Astrocyte of the cerebellum (primary cell): ENCODE data around the gene HLA-C.
"Not testable (repeated sequence)": the region's sequence is repeated elsewhere in the genome, so short reads cannot be mapped to it uniquely, and the experiment has no call there.

ENCODE experiments used
- DNase-seq: peaks from one replicate; pipeline ENCODE4 v3.0.0-alpha.2; 2011; ENCODE audit warnings: low read depth
- H3K4me3 ChIP-seq: 2 replicates; pipeline ENCODE4 v1.5.1; 2011; ENCODE audit warnings: mild to moderate bottlenecking, low read depth, low read length, moderate library complexity
- CTCF ChIP-seq: IDR thresholded peaks from 2 replicates; pipeline ENCODE4 v1.5.1; 2012; ENCODE audit warnings: low read length, low read depth, moderate library complexity, mild to moderate bottlenecking; ENCODE audit errors: missing control alignments
- in situ Hi-C: cut with HindIII; loops from 2 replicates; pipeline ENCODE4 v1.10.0; 2017; ENCODE audit warnings: low sequenced_read_pairs

The HLA-C gene

GRCh38 chr6:31243508-31243907 lies 28.4 kb downstream of the HLA-C start:
- DNase-seq, result no peak
- in situ Hi-C loops, result no loop called here
- no peak for TF ChIP-seq CTCF
- no peak overlapping the region for H3K4me3 ChIP-seq

DNA sequence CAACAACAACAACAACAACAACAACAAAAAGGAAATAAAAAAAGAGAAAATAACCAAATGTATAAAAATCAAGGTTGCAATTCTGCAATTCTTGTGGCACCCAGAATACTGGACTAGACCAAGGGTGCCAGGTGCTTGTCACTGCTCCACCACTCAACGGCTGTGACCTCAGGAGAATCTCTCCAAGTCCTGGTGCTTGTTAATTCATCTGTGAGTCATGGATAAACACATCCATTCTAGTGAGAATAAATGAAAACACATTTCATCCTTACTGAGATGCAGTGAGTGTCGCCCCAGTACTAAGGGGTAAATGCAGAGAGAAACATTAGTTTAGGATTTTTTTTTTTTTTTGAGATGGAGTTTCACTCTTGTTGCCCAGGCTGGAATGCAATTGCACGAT lies 32.0 kb downstream of the HLA-C start:
- no peak overlapping the region for H3K4me3 ChIP-seq
- no peak for TF ChIP-seq CTCF
- in situ Hi-C loops, result no loop called here
- no peak for DNase-seq

- DNase-seq, H3K4me3 ChIP-seq, in situ Hi-C loops: not testable (repeated sequence)
Measured at GRCh38 chr6:31234101-31234500, 37.8 kb downstream of the HLA-C start.

GRCh38 chr6:31228476-31228875 lies 43.4 kb downstream of the HLA-C start:
- no peak overlapping the region for H3K4me3 ChIP-seq
- TF ChIP-seq CTCF, result no peak
- in situ Hi-C loops, result loop anchor here (10.0 kb wide), 1 partner anchor 216 kb away; no protein-coding TSS in a partner anchor
- DNase-seq, result no peak

DNA sequence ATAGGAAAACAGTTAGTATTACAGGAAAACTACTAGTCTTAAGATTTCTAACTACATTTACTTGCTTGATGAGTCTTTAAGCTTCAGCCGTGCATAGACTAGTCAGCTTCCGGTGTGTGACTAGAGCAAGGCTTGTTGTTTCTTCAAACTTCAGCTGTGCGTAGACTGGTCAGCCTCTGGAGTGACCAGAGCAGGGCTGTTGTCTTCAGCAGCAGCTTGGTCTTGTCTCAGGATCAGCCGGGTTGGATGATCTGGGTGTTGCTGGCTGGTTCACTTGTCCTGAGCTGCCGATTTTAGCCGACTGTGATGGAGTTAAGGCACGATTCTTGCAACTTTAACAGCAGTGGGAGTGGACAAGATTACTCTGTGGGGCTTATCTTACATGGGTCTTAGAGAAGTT lies 44.7 kb downstream of the HLA-C start:
- DNase-seq, result no peak
- in situ Hi-C loops, result loop anchor here (10.0 kb wide), 1 partner anchor 218 kb away; no protein-coding TSS in a partner anchor
- no peak for TF ChIP-seq CTCF
- H3K4me3 ChIP-seq, result no peak overlapping the region

DNA sequence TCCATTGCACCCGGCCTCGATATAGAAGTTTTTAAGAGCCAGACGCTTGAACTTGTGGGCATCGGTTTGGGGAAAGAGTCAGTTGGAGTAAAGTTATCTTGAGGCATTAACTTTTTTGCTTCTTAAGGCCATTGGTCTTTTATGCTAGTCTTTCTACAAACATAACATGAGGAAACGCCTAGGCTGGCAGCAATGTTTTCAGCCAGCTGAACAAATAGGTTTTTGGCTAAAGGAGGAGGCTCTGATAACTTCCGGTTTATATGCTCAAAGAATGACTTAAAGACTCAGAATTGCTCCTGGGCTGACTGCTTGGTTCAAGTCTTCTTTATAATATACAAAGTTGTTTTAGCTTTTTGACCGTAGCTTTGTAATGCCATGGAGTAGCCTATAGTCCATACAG lies 46.2 kb downstream of the HLA-C start:
- H3K4me3 ChIP-seq, result no peak overlapping the region
- in situ Hi-C loops, result loop anchor here (10.0 kb wide), 1 partner anchor 219 kb away; no protein-coding TSS in a partner anchor
- no peak for TF ChIP-seq CTCF
- DNase-seq, result no peak

- TF ChIP-seq CTCF, result no peak
Measured at GRCh38 chr6:31222496-31222895, 49.4 kb downstream of the HLA-C start.

More at GRCh38 chr6:31222496-31222895, 49.4 kb downstream of the HLA-C start:
- in situ Hi-C loops, result loop anchor here (10.0 kb wide), 1 partner anchor 222 kb away; no protein-coding TSS in a partner anchor
- DNase-seq, result no peak
- no peak overlapping the region for H3K4me3 ChIP-seq
